Measurements from ENCODE around the gene CDH4.

- TF ChIP-seq POLR2A (IDR thresholded peaks at IDR 0.05) (no peak), POLR2AphosphoS5 (IDR thresholded peaks at IDR 0.05) (no peak)
These were observed 538.2 kb downstream of the CDH4 start for GRCh38 chr20:61790116-61790827.

Measured in prostate gland (tissue), 1 donor.